HFFc6 (cell line): ENCODE results near the gene CCDC85A. TPM values are rescaled to one million over a fixed set of nuclear protein-coding genes. Genes with fewer than 3 reads are reported as not detected.

Experiments
- DNase-seq: peaks from one replicate; pipeline ENCODE4 v3.0.0-alpha.2; 2018
- H3K27ac Mint-ChIP-seq: 2 replicates; pipeline ENCODE4 v1.8.0; 2020; ENCODE audit warnings: mild to moderate bottlenecking, mixed read lengths
- H3K27me3 Mint-ChIP-seq: 2 replicates; pipeline ENCODE4 v1.8.0; 2021; ENCODE audit warnings: mild to moderate bottlenecking, moderate library complexity, mixed read lengths; ENCODE audit not compliant: insufficient read depth
- H3K36me3 Mint-ChIP-seq: 2 replicates; pipeline ENCODE4 v1.8.0; 2021; ENCODE audit warnings: low read depth, mixed read lengths
- H3K4me1 Mint-ChIP-seq: 2 replicates; pipeline ENCODE4 v1.8.0; 2020; ENCODE audit warnings: low read depth, mixed read lengths
- H3K4me3 Mint-ChIP-seq: 2 replicates; pipeline ENCODE4 v1.8.0; 2020; ENCODE audit warnings: mild to moderate bottlenecking, moderate library complexity, mixed read lengths
- H3K9me3 Mint-ChIP-seq: 2 replicates; pipeline ENCODE4 v1.8.0; 2020; ENCODE audit warnings: mild to moderate bottlenecking, mixed read lengths
- CTCF ChIP-seq: fragments of 200-600 bp; sonication (generic); IDR thresholded peaks from 2 replicates; pipeline ENCODE4 v1.5.0; 2021; ENCODE audit warnings: antibody characterized with exemption, mild to moderate bottlenecking
- total RNA-seq, 6 experiments: library from RNA; stranded (reverse); fragmentation: NEBNext Ultra II Directional; extraction: Animal tissue kit (Norgen Biotek cat#: 25700); gene quantifications; 2 replicates in 1 of 6; 3 replicates in 5 of 6; pipeline ENCODE4 v1.2.3, GENCODE V29; 2021

The CCDC85A gene
- total RNA-seq, 6 experiments from 2014 or later = 25.5 to 39.3 (median 36.9) TPM

GRCh38 chr2:56291711-56292110 lies 107.9 kb downstream of the CCDC85A start:
- Mint-ChIP-seq H3K27me3 (no peaks in the 10 kb centered on the region), H3K9me3 (no peaks in the 10 kb centered on the region; the same call in 1 of the 2 replicates), H3K36me3 (peaks cover 26% of the 10 kb centered on the region), H3K27ac (peak overlapping the region; percentile 15; the same call in 1 of the 2 replicates), H3K4me3 (no peak overlapping the region), H3K4me1 (peaks cover 91% of the 10 kb centered on the region)
- DNase-seq = no peak
- no peak for TF ChIP-seq CTCF

- H3K9me3 Mint-ChIP-seq = no peaks in the 10 kb centered on the region; the same call in 1 of the 2 replicates
- H3K4me3 Mint-ChIP-seq = peak overlapping the region; percentile 7; the same call in 1 of the 2 replicates
- TF ChIP-seq CTCF = no peak
- no peak for DNase-seq
- no peaks in the 10 kb centered on the region for H3K27me3 Mint-ChIP-seq
- peaks cover 91% of the 10 kb centered on the region for H3K4me1 Mint-ChIP-seq
- H3K27ac Mint-ChIP-seq = peak overlapping the region; percentile 0
- H3K36me3 Mint-ChIP-seq = peaks cover 38% of the 10 kb centered on the region
Measured at GRCh38 chr2:56292951-56293350, 109.2 kb downstream of the CCDC85A start.

- H3K36me3 Mint-ChIP-seq = peaks cover 38% of the 10 kb centered on the region
- peaks cover 91% of the 10 kb centered on the region for H3K4me1 Mint-ChIP-seq
- H3K27ac Mint-ChIP-seq = no peak overlapping the region; the same call in 1 of the 2 replicates
- H3K9me3 Mint-ChIP-seq = no peaks in the 10 kb centered on the region; the same call in 1 of the 2 replicates
- no peak for TF ChIP-seq CTCF
- no peaks in the 10 kb centered on the region for H3K27me3 Mint-ChIP-seq
- no peak overlapping the region for H3K4me3 Mint-ChIP-seq
- no peak for DNase-seq
Measured at GRCh38 chr2:56295666-56296065, 111.9 kb downstream of the CCDC85A start.

GRCh38 chr2:56297671-56298070 lies 113.9 kb downstream of the CCDC85A start:
- peaks cover 91% of the 10 kb centered on the region for H3K4me1 Mint-ChIP-seq
- peak overlapping the region; percentile 14; the same call in 1 of the 2 replicates for H3K27ac Mint-ChIP-seq
- H3K9me3 Mint-ChIP-seq = no peaks in the 10 kb centered on the region; the same call in 1 of the 2 replicates
- no peak for DNase-seq
- no peak overlapping the region for H3K4me3 Mint-ChIP-seq
- H3K27me3 Mint-ChIP-seq = peaks cover 2% of the 10 kb centered on the region; the same call in 1 of the 2 replicates
- H3K36me3 Mint-ChIP-seq = peaks cover 27% of the 10 kb centered on the region; the same call in 1 of the 2 replicates
- TF ChIP-seq CTCF = no peak

- no peak for TF ChIP-seq CTCF
- peak; percentile 65 for DNase-seq
- H3K27me3 Mint-ChIP-seq = peaks cover 2% of the 10 kb centered on the region; the same call in 1 of the 2 replicates
- H3K4me3 Mint-ChIP-seq = peak overlapping the region; percentile 53
- H3K27ac Mint-ChIP-seq = peak overlapping the region; percentile 77
- no peaks in the 10 kb centered on the region for H3K9me3 Mint-ChIP-seq
- peaks cover 91% of the 10 kb centered on the region for H3K4me1 Mint-ChIP-seq
- peaks cover 12% of the 10 kb centered on the region; the same call in 1 of the 2 replicates for H3K36me3 Mint-ChIP-seq
Measured at GRCh38 chr2:56299171-56299691, 115.4 kb downstream of the CCDC85A start.
